Measurements from ENCODE around the gene ITIH5.

GRCh38 chr10:7651853-7652470 is 14.8 kb downstream of the ITIH5 start:
- TF ChIP-seq DRAP1 (CRISPR knock-in tag; IDR thresholded peaks at IDR 0.05) (no peak), HNRNPUL1 (IDR thresholded peaks at IDR 0.05; ENCODE audit: low read depth, low read length) (no peak), ZBTB10 (CRISPR knock-in tag; IDR thresholded peaks at IDR 0.05; ENCODE audit: borderline replicate concordance) (no peak), HDAC1 (CRISPR knock-in tag; IDR thresholded peaks at IDR 0.05) (no peak), PPARG (CRISPR knock-in tag; conservative IDR thresholded peaks at IDR 0.05) (no peak), KLF9 (CRISPR knock-in tag; IDR thresholded peaks at IDR 0.05; ENCODE audit: low read depth) (no peak), POLR2AphosphoS5 (IDR thresholded peaks at IDR 0.05; ENCODE audit: low read depth, low read length) (no peak)
- TF ChIP-seq, protein P1, sequence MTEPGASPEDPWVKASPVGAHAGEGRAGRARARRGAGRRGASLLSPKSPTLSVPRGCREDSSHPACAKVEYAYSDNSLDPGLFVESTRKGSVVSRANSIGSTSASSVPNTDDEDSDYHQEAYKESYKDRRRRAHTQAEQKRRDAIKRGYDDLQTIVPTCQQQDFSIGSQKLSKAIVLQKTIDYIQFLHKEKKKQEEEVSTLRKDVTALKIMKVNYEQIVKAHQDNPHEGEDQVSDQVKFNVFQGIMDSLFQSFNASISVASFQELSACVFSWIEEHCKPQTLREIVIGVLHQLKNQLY (CRISPR knock-in tag; IDR thresholded peaks at IDR 0.05), result no peak
- TF ChIP-seq, protein P2, sequence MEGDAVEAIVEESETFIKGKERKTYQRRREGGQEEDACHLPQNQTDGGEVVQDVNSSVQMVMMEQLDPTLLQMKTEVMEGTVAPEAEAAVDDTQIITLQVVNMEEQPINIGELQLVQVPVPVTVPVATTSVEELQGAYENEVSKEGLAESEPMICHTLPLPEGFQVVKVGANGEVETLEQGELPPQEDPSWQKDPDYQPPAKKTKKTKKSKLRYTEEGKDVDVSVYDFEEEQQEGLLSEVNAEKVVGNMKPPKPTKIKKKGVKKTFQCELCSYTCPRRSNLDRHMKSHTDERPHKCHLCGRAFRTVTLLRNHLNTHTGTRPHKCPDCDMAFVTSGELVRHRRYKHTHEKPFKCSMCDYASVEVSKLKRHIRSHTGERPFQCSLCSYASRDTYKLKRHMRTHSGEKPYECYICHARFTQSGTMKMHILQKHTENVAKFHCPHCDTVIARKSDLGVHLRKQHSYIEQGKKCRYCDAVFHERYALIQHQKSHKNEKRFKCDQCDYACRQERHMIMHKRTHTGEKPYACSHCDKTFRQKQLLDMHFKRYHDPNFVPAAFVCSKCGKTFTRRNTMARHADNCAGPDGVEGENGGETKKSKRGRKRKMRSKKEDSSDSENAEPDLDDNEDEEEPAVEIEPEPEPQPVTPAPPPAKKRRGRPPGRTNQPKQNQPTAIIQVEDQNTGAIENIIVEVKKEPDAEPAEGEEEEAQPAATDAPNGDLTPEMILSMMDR (CRISPR knock-in tag; IDR thresholded peaks at IDR 0.05), result no peak
- TF ChIP-seq, protein P3, sequence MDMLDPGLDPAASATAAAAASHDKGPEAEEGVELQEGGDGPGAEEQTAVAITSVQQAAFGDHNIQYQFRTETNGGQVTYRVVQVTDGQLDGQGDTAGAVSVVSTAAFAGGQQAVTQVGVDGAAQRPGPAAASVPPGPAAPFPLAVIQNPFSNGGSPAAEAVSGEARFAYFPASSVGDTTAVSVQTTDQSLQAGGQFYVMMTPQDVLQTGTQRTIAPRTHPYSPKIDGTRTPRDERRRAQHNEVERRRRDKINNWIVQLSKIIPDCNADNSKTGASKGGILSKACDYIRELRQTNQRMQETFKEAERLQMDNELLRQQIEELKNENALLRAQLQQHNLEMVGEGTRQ (IDR thresholded peaks at IDR 0.05; ENCODE audit: low read depth, low read length), result no peak
- TF ChIP-seq, protein P3 (CRISPR knock-in tag; IDR thresholded peaks at IDR 0.05; ENCODE audit: borderline replicate concordance), result no peak
